ENCODE results near the gene KIF21B.

KIF21B gene

GRCh38 chr1:200980452-200980772, 43.1 kb downstream of the KIF21B start:
- peaks cover 84% of the 10 kb centered on the region for H3K36me3 ChIP-seq (replicated peaks; ENCODE audit: low read depth, low read length)
- H3K27ac ChIP-seq (ENCODE audit: low read length), result no peak overlapping the region
- TF ChIP-seq CTCF (IDR thresholded peaks at IDR 0.05; ENCODE audit: low read depth, low read length) (no peak), EZH2phosphoT487 (IDR thresholded peaks at IDR 0.05; ENCODE audit: low read depth) (no peak)
- H3K4me1 ChIP-seq (ENCODE audit: low read length), result no peaks in the 10 kb centered on the region
- no peaks in the 10 kb centered on the region for H3K79me2 ChIP-seq (ENCODE audit: low read length)
- H3K9me3 ChIP-seq (ENCODE audit: insufficient read depth, low read length), result no peaks in the 10 kb centered on the region
- H4K20me1 ChIP-seq (ENCODE audit: insufficient read depth, low read length), result peaks cover 22% of the 10 kb centered on the region
- no peak overlapping the region for H3K4me2 ChIP-seq (ENCODE audit: low read length)
- no peaks in the 10 kb centered on the region for H3K27me3 ChIP-seq (ENCODE audit: low read depth, low read length)
- no peak overlapping the region for H3K9ac ChIP-seq (ENCODE audit: low read length)
- no peak overlapping the region for H2AFZ ChIP-seq (ENCODE audit: low read depth, low read length)
- no peak overlapping the region for H3K4me3 ChIP-seq (ENCODE audit: low read length)

- H3K79me2 ChIP-seq (ENCODE audit: low read length), result no peaks in the 10 kb centered on the region
- no peak overlapping the region for H3K9ac ChIP-seq (ENCODE audit: low read length)
- H2AFZ ChIP-seq (ENCODE audit: low read depth, low read length), result no peak overlapping the region
- no peak overlapping the region for H3K4me2 ChIP-seq (ENCODE audit: low read length)
- no peaks in the 10 kb centered on the region for H3K27me3 ChIP-seq (ENCODE audit: low read depth, low read length)
- H4K20me1 ChIP-seq (ENCODE audit: insufficient read depth, low read length), result peaks cover 19% of the 10 kb centered on the region
- TF ChIP-seq CTCF (IDR thresholded peaks at IDR 0.05; ENCODE audit: low read depth, low read length), result peak; percentile 98
- no peak for TF ChIP-seq EZH2phosphoT487 (IDR thresholded peaks at IDR 0.05; ENCODE audit: low read depth)
- no peaks in the 10 kb centered on the region for H3K9me3 ChIP-seq (ENCODE audit: insufficient read depth, low read length)
- H3K36me3 ChIP-seq (replicated peaks; ENCODE audit: low read depth, low read length), result peaks cover 85% of the 10 kb centered on the region
- no peaks in the 10 kb centered on the region for H3K4me1 ChIP-seq (ENCODE audit: low read length)
- H3K27ac ChIP-seq (ENCODE audit: low read length), result no peak overlapping the region
- H3K4me3 ChIP-seq (ENCODE audit: low read length), result no peak overlapping the region
Observed at GRCh38 chr1:200979574-200980451, 43.7 kb downstream of the KIF21B start.

- Histone ChIP-seq H3K27ac (ENCODE audit: low read length) (no peak overlapping the region), H3K36me3 (replicated peaks; ENCODE audit: low read depth, low read length) (peaks cover 78% of the 10 kb centered on the region), H2AFZ (ENCODE audit: low read depth, low read length) (no peak overlapping the region), H3K27me3 (ENCODE audit: low read depth, low read length) (no peaks in the 10 kb centered on the region), H3K9ac (ENCODE audit: low read length) (no peak overlapping the region), H3K4me2 (ENCODE audit: low read length) (no peak overlapping the region), H4K20me1 (ENCODE audit: insufficient read depth, low read length) (peaks cover 11% of the 10 kb centered on the region), H3K4me1 (ENCODE audit: low read length) (no peaks in the 10 kb centered on the region), H3K79me2 (ENCODE audit: low read length) (no peaks in the 10 kb centered on the region), H3K4me3 (ENCODE audit: low read length) (no peak overlapping the region), H3K9me3 (ENCODE audit: insufficient read depth, low read length) (no peaks in the 10 kb centered on the region)
- no peak for TF ChIP-seq CTCF (IDR thresholded peaks at IDR 0.05; ENCODE audit: low read depth, low read length)
Observed at GRCh38 chr1:200977071-200977754, 46.3 kb downstream of the KIF21B start.

GRCh38 chr1:200976634-200977033, 46.9 kb downstream of the KIF21B start:
- Histone ChIP-seq H3K36me3 (replicated peaks; ENCODE audit: low read depth, low read length) (peaks cover 76% of the 10 kb centered on the region), H3K79me2 (ENCODE audit: low read length) (no peaks in the 10 kb centered on the region), H3K4me2 (ENCODE audit: low read length) (no peak overlapping the region), H3K27ac (ENCODE audit: low read length) (no peak overlapping the region), H3K27me3 (ENCODE audit: low read depth, low read length) (no peaks in the 10 kb centered on the region), H3K4me3 (ENCODE audit: low read length) (no peak overlapping the region), H3K4me1 (ENCODE audit: low read length) (no peaks in the 10 kb centered on the region), H2AFZ (ENCODE audit: low read depth, low read length) (no peak overlapping the region), H3K9me3 (ENCODE audit: insufficient read depth, low read length) (no peaks in the 10 kb centered on the region), H3K9ac (ENCODE audit: low read length) (no peak overlapping the region), H4K20me1 (ENCODE audit: insufficient read depth, low read length) (peaks cover 9% of the 10 kb centered on the region)
- TF ChIP-seq EZH2phosphoT487 (IDR thresholded peaks at IDR 0.05; ENCODE audit: low read depth), result no peak
- TF ChIP-seq CTCF (IDR thresholded peaks at IDR 0.05; ENCODE audit: low read depth, low read length), result no peak

Data from OCI-LY3 (cell line).